GM23338 (cell line): ENCODE measurements around the gene SDHB. TPM values are rescaled to one million over a fixed set of nuclear protein-coding genes. Genes with fewer than 3 reads are reported as not detected.

ENCODE experiments used
- ATAC-seq: fragments of 200-7000 bp; cut with Tn5 transposase; 3 replicates; pipeline ENCODE4 v1.9.1; 2020
- DNase-seq: peaks from one replicate; pipeline ENCODE4 v3.0.0-alpha.2; 2015; ENCODE audit warnings: low spot score
- H2AFZ ChIP-seq: fragments of 200-600 bp; sonication (generic); 2 replicates; pipeline ENCODE4 v1.8.0; 2016; ENCODE audit warnings: antibody characterized with exemption, mild to moderate bottlenecking, moderate library complexity
- H3F3A ChIP-seq: fragments of 200-600 bp; sonication (generic); replicated peaks from 2 replicates; pipeline ENCODE4 v1.8.0; 2017; ENCODE audit warnings: antibody characterized with exemption, mixed run types, low read depth
- H3K27ac ChIP-seq: fragments of 200-600 bp; sonication (generic); 2 replicates; pipeline ENCODE4 v1.6.1; 2016; ENCODE audit warnings: low read depth
- H3K27me3 ChIP-seq: fragments of 200-600 bp; sonication (generic); 2 replicates; pipeline ENCODE4 v1.8.0; 2016; ENCODE audit warnings: mild to moderate bottlenecking, mixed run types, moderate library complexity; ENCODE audit not compliant: insufficient read depth
- H3K36me3 ChIP-seq: fragments of 200-600 bp; sonication (generic); 2 replicates; pipeline ENCODE4 v1.8.0; 2016; ENCODE audit warnings: mild to moderate bottlenecking; ENCODE audit not compliant: insufficient read depth
- H3K4me1 ChIP-seq: fragments of 200-600 bp; sonication (generic); 2 replicates; pipeline ENCODE4 v1.8.0; 2016; ENCODE audit warnings: mild to moderate bottlenecking, moderate library complexity; ENCODE audit not compliant: insufficient read depth
- H3K4me2 ChIP-seq: fragments of 200-600 bp; sonication (generic); 2 replicates; pipeline ENCODE4 v1.7.1; 2017; ENCODE audit warnings: mixed run types
- H3K4me3 ChIP-seq: fragments of 200-600 bp; sonication (generic); 2 replicates; pipeline ENCODE4 v1.6.1; 2016; ENCODE audit warnings: mixed run types
- H3K79me2 ChIP-seq: fragments of 200-600 bp; sonication (generic); replicated peaks from 2 replicates; pipeline ENCODE4 v1.8.0; 2017; ENCODE audit warnings: mild to moderate bottlenecking; ENCODE audit not compliant: insufficient read depth
- H3K9me2 ChIP-seq: fragments of 200-600 bp; sonication (generic); 2 replicates; pipeline ENCODE4 v1.8.0; 2017; ENCODE audit not compliant: insufficient read depth
- H4K20me1 ChIP-seq: fragments of 200-600 bp; sonication (generic); replicated peaks from 2 replicates; pipeline ENCODE4 v1.8.0; 2017; ENCODE audit warnings: mild to moderate bottlenecking; ENCODE audit not compliant: insufficient read depth
- H3K27ac Mint-ChIP-seq: 2 replicates; pipeline ENCODE4 v1.8.0; 2020; ENCODE audit warnings: inconsistent platforms, mild to moderate bottlenecking, moderate library complexity, mixed read lengths
- H3K27me3 Mint-ChIP-seq: 3 replicates; pipeline ENCODE4 v1.8.0; 2022; ENCODE audit warnings: low read depth, mild to moderate bottlenecking, moderate library complexity, mixed read lengths, inconsistent platforms; ENCODE audit not compliant: insufficient read depth, poor library complexity
- H3K36me3 Mint-ChIP-seq: 3 replicates; pipeline ENCODE4 v1.8.0; 2021; ENCODE audit warnings: low read depth, mild to moderate bottlenecking, inconsistent platforms, moderate library complexity, mixed read lengths
- H3K4me1 Mint-ChIP-seq: 3 replicates; pipeline ENCODE4 v1.8.0; 2020; ENCODE audit warnings: mild to moderate bottlenecking, inconsistent platforms, mixed read lengths
- H3K4me3 Mint-ChIP-seq: 3 replicates; pipeline ENCODE4 v1.8.0; 2021; ENCODE audit warnings: moderate library complexity, mild to moderate bottlenecking, inconsistent platforms, mixed read lengths
- H3K9me3 Mint-ChIP-seq: 3 replicates; pipeline ENCODE4 v1.8.0; 2020; ENCODE audit warnings: moderate library complexity, mild to moderate bottlenecking, inconsistent platforms, mixed read lengths
- EZH2 ChIP-seq: fragments of 200-600 bp; sonication (generic); IDR thresholded peaks from one replicate; pipeline ENCODE4 v1.8.0; 2017; ENCODE audit warnings: antibody characterized with exemption, mild to moderate bottlenecking, low read depth; ENCODE audit not compliant: unreplicated experiment
- EZH2phosphoT487 ChIP-seq: fragments of 200-600 bp; sonication (generic); IDR thresholded peaks from one replicate; pipeline ENCODE4 v1.8.1; 2018; ENCODE audit warnings: antibody characterized with exemption; ENCODE audit not compliant: unreplicated experiment
- JUNB ChIP-seq: IDR thresholded peaks from one replicate; pipeline ENCODE4 v1.6.1; 2016; ENCODE audit warnings: antibody characterized with exemption; ENCODE audit not compliant: unreplicated experiment
- NANOG ChIP-seq: IDR thresholded peaks from 2 replicates; pipeline ENCODE4 v1.6.1; 2016; ENCODE audit warnings: antibody characterized with exemption, borderline replicate concordance
- POLR2AphosphoS5 ChIP-seq: IDR thresholded peaks from 2 replicates; pipeline ENCODE4 v1.6.1; 2016; ENCODE audit warnings: antibody characterized with exemption, low read depth
- STAT1 ChIP-seq: IDR thresholded peaks from one replicate; pipeline ENCODE4 v1.6.1; 2016; ENCODE audit warnings: antibody characterized with exemption; ENCODE audit not compliant: unreplicated experiment
- ZNF114 ChIP-seq: fragments of 250-450 bp; sonication (Bioruptor Pico); IDR thresholded peaks from 2 replicates; pipeline ENCODE4 v1.5.0; 2020; ENCODE audit warnings: mild to moderate bottlenecking, moderate library complexity
- ZNF331 ChIP-seq: fragments of 250-450 bp; sonication (Bioruptor Pico); IDR thresholded peaks from 2 replicates; pipeline ENCODE4 v1.5.0; 2020; ENCODE audit warnings: low read depth, mild to moderate bottlenecking, moderate library complexity
- polyA plus RNA-seq: library from polyadenylated mRNA; unstranded; fragments of >200 nt; fragmentation: Nextera tagmentation; extraction: Ambion mirVana; gene quantifications from 2 replicates; pipeline ENCODE4 v1.2.1, GENCODE V29; 2016
- total RNA-seq: library from RNA; depleted of rRNA; stranded (reverse); fragments of >200 nt; shearing (Covaris generic); gene quantifications from 2 replicates; pipeline ENCODE4 v1.2.3, GENCODE V29; 2014
- TF ChIP-seq, protein P1 (sequence below), 2 experiments: fragments of 200-600 bp in 1 of 2; sonication (generic) in 1 of 2; conservative IDR thresholded peaks; 2 replicates each; pipeline versions ENCODE4 v1.5.1 to v1.6.1; 2016 to 2017; ENCODE audit warnings: antibody characterized with exemption in 2 of 2, low read depth in 2 of 2, mild to moderate bottlenecking in 2 of 2, moderate library complexity in 1 of 2
- TF ChIP-seq, protein P2 (sequence below): IDR thresholded peaks from one replicate; pipeline ENCODE4 v1.6.1; 2018; ENCODE audit warnings: antibody characterized with exemption; ENCODE audit not compliant: unreplicated experiment

SDHB gene
- total and polyA plus RNA-seq, 2 experiments from 2014 or later, result 72.8 to 112 TPM

- Histone ChIP-seq H3K36me3 (no peaks in the 10 kb centered on the region), H3K4me2 (peak overlapping the region; percentile 80), H3K4me3 (0 out of 2 replicates have a peak overlapping the region, but pooled peaks have one; percentile 29), H3K27ac (no peak overlapping the region; the same call in 1 of the 2 replicates), H3K4me1 (peaks cover 44% of the 10 kb centered on the region), H3K27me3 (no peaks in the 10 kb centered on the region), H3K9me2 (no peaks in the 10 kb centered on the region), H2AFZ (no peak overlapping the region; the same call in 1 of the 2 replicates), H4K20me1 (peaks cover 5% of the 10 kb centered on the region; the same call in 1 of the 2 replicates), H3K79me2 (peaks cover 4% of the 10 kb centered on the region), H3F3A (peaks cover 12% of the 10 kb centered on the region; the same call in 1 of the 2 replicates)
- Mint-ChIP-seq H3K4me3 (0 out of 3 replicates have a peak overlapping the region, but pooled peaks have one; percentile 32), H3K9me3 (no peaks in the 10 kb centered on the region), H3K36me3 (peaks cover 10% of the 10 kb centered on the region), H3K4me1 (peaks cover 57% of the 10 kb centered on the region), H3K27me3 (peaks cover 27% of the 10 kb centered on the region), H3K27ac (peak overlapping the region; percentile 63; the same call in 1 of the 2 replicates)
- TF ChIP-seq ZNF331 (CRISPR knock-in tag), result no peak
- no peak for DNase-seq
- no peak for ATAC-seq
Observed at GRCh38 chr1:17013491-17014320, 40.1 kb downstream of the SDHB start.

GRCh38 chr1:17012775-17013490 is 40.9 kb downstream of the SDHB start:
- H2AFZ ChIP-seq, result no peak overlapping the region
- H3K4me1 Mint-ChIP-seq, result peaks cover 64% of the 10 kb centered on the region
- TF ChIP-seq EZH2phosphoT487 (no peak), JUNB (no peak), STAT1 (no peak), ZNF331 (CRISPR knock-in tag) (no peak), POLR2AphosphoS5 (no peak), EZH2 (no peak), ZNF114 (CRISPR knock-in tag) (no peak), NANOG (no peak)
- TF ChIP-seq, protein P1, sequence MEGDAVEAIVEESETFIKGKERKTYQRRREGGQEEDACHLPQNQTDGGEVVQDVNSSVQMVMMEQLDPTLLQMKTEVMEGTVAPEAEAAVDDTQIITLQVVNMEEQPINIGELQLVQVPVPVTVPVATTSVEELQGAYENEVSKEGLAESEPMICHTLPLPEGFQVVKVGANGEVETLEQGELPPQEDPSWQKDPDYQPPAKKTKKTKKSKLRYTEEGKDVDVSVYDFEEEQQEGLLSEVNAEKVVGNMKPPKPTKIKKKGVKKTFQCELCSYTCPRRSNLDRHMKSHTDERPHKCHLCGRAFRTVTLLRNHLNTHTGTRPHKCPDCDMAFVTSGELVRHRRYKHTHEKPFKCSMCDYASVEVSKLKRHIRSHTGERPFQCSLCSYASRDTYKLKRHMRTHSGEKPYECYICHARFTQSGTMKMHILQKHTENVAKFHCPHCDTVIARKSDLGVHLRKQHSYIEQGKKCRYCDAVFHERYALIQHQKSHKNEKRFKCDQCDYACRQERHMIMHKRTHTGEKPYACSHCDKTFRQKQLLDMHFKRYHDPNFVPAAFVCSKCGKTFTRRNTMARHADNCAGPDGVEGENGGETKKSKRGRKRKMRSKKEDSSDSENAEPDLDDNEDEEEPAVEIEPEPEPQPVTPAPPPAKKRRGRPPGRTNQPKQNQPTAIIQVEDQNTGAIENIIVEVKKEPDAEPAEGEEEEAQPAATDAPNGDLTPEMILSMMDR (conservative IDR thresholded peaks at IDR 0.05; ENCODE audit: low read depth in 2 of 2), result no peak
- TF ChIP-seq, protein P2, sequence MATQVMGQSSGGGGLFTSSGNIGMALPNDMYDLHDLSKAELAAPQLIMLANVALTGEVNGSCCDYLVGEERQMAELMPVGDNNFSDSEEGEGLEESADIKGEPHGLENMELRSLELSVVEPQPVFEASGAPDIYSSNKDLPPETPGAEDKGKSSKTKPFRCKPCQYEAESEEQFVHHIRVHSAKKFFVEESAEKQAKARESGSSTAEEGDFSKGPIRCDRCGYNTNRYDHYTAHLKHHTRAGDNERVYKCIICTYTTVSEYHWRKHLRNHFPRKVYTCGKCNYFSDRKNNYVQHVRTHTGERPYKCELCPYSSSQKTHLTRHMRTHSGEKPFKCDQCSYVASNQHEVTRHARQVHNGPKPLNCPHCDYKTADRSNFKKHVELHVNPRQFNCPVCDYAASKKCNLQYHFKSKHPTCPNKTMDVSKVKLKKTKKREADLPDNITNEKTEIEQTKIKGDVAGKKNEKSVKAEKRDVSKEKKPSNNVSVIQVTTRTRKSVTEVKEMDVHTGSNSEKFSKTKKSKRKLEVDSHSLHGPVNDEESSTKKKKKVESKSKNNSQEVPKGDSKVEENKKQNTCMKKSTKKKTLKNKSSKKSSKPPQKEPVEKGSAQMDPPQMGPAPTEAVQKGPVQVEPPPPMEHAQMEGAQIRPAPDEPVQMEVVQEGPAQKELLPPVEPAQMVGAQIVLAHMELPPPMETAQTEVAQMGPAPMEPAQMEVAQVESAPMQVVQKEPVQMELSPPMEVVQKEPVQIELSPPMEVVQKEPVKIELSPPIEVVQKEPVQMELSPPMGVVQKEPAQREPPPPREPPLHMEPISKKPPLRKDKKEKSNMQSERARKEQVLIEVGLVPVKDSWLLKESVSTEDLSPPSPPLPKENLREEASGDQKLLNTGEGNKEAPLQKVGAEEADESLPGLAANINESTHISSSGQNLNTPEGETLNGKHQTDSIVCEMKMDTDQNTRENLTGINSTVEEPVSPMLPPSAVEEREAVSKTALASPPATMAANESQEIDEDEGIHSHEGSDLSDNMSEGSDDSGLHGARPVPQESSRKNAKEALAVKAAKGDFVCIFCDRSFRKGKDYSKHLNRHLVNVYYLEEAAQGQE, result no peak

More at GRCh38 chr1:17012775-17013490, 40.9 kb downstream of the SDHB start:
- no peaks in the 10 kb centered on the region for H3K27me3 ChIP-seq
- H3K4me1 ChIP-seq, result peaks cover 45% of the 10 kb centered on the region
- H3K79me2 ChIP-seq, result peaks cover 9% of the 10 kb centered on the region
- H3K27me3 Mint-ChIP-seq, result peaks cover 27% of the 10 kb centered on the region
- H3K36me3 Mint-ChIP-seq, result peaks cover 5% of the 10 kb centered on the region; the same call in 2 of the 3 replicates
- H4K20me1 ChIP-seq, result peaks cover 8% of the 10 kb centered on the region
- no peaks in the 10 kb centered on the region for H3K9me2 ChIP-seq
- peak overlapping the region; percentile 93; the same call in 1 of the 2 replicates for H3K4me3 ChIP-seq
- peak overlapping the region; percentile 75 for H3K4me3 Mint-ChIP-seq
- peak; percentile 6 for ATAC-seq
- H3K27ac Mint-ChIP-seq, result peak overlapping the region; percentile 31; the same call in 1 of the 2 replicates
- H3F3A ChIP-seq, result peaks cover 16% of the 10 kb centered on the region; the same call in 1 of the 2 replicates
- H3K27ac ChIP-seq, result peak overlapping the region; percentile 76
- no peaks in the 10 kb centered on the region for H3K9me3 Mint-ChIP-seq
- H3K4me2 ChIP-seq, result peak overlapping the region; percentile 80
- no peaks in the 10 kb centered on the region for H3K36me3 ChIP-seq
- DNase-seq, result peak; percentile 71
